OCI-LY7 (cell line): ENCODE data around the gene ASIC2. TPM values are rescaled to one million over a fixed set of nuclear protein-coding genes. Genes with fewer than 3 reads are reported as not detected.

ENCODE experiments used
- BruUV-seq: library from RNA; stranded (reverse); fragments of 400-500 nt; replicated peaks from 2 replicates; lab custom pipeline; 2021; lab: Mats Ljungman, UMichigan
- CTCF ChIA-PET: fragments of 300-600 bp; sonication (Branson Sonifier 250); formaldehyde crosslinking; loops from one replicate; lab custom pipeline; 2022; ENCODE audit warnings: antibody characterized with exemption; ENCODE audit not compliant: unreplicated experiment; lab: Charles Lee
- POLR2A ChIA-PET: fragments of 300-600 bp; sonication (Branson Sonifier 250); formaldehyde crosslinking; loops from one replicate; lab custom pipeline; 2022; ENCODE audit warnings: antibody characterized with exemption; lab: Charles Lee
- DNase-seq: peaks from one replicate; pipeline ENCODE4 v3.0.0-alpha.2; 2015; ENCODE audit warnings: low spot score
- H2AFZ ChIP-seq: fragments of 200-600 bp; sonication (generic), shearing (Covaris generic); 2 replicates; pipeline ENCODE4 v1.6.1; 2014; ENCODE audit warnings: mild to moderate bottlenecking, antibody characterized with exemption, low read length, moderate library complexity
- H3K27ac ChIP-seq: fragments of 200-600 bp; sonication (generic); 2 replicates; pipeline ENCODE4 v1.5.1; 2014; ENCODE audit warnings: mixed run types, low read depth, mild to moderate bottlenecking, moderate library complexity, low read length, inconsistent platforms; ENCODE audit not compliant: poor library complexity, severe bottlenecking
- H3K36me3 ChIP-seq: fragments of 200-600 bp; sonication (generic); 2 replicates; pipeline ENCODE4 v1.6.1; 2014; ENCODE audit warnings: mild to moderate bottlenecking, antibody characterized with exemption, low read length, moderate library complexity, mixed read lengths; ENCODE audit not compliant: insufficient read depth
- H3K4me1 ChIP-seq: fragments of 200-600 bp; sonication (generic); 2 replicates; pipeline ENCODE4 v1.5.1; 2014; ENCODE audit warnings: mild to moderate bottlenecking, low read length; ENCODE audit not compliant: insufficient read depth, poor library complexity, severe bottlenecking
- H3K4me2 ChIP-seq: fragments of 200-600 bp; sonication (generic); 2 replicates; pipeline ENCODE4 v1.6.1; 2014; ENCODE audit warnings: mild to moderate bottlenecking, low read length
- H3K4me3 ChIP-seq: fragments of 200-600 bp; sonication (generic); 2 replicates; pipeline ENCODE4 v1.5.1; 2014; ENCODE audit warnings: mild to moderate bottlenecking, low read depth, low read length; ENCODE audit not compliant: poor library complexity, severe bottlenecking
- H3K79me2 ChIP-seq: fragments of 200-600 bp; sonication (generic); 2 replicates; pipeline ENCODE4 v1.6.1; 2016; ENCODE audit warnings: low read depth, mild to moderate bottlenecking, low read length, moderate library complexity, mixed read lengths; ENCODE audit not compliant: insufficient read depth
- H3K9me2 ChIP-seq: fragments of 200-600 bp; sonication (generic); 2 replicates; pipeline ENCODE4 v1.6.1; 2016; ENCODE audit warnings: mild to moderate bottlenecking, low read length, mixed read lengths; ENCODE audit not compliant: insufficient read depth
- H3K9me3 ChIP-seq: fragments of 200-600 bp; sonication (generic); 2 replicates; pipeline ENCODE4 v1.6.1; 2014; ENCODE audit warnings: mild to moderate bottlenecking, mixed run types, low read length, mixed read lengths
- H4K20me1 ChIP-seq: fragments of 200-600 bp; sonication (generic); 2 replicates; pipeline ENCODE4 v1.6.1; 2014; ENCODE audit warnings: mild to moderate bottlenecking, antibody characterized with exemption, low read length, moderate library complexity, mixed read lengths; ENCODE audit not compliant: insufficient read depth
- EZH2phosphoT487 ChIP-seq: fragments of 200-600 bp; sonication (generic); IDR thresholded peaks from 2 replicates; pipeline ENCODE4 v1.6.1; 2018; ENCODE audit warnings: low read depth, borderline replicate concordance, mild to moderate bottlenecking, mixed run types, antibody characterized with exemption, low read length, moderate library complexity, mixed read lengths
- intact Hi-C: fragments of 100-400 bp; cut with micrococcal nuclease; formaldehyde crosslinking; loops from one replicate; pipeline ENCODE4 v1.10.0; 2022; ENCODE audit not compliant: unreplicated experiment
- total RNA-seq, 2 experiments: library from RNA; depleted of rRNA in 1 of 2; stranded (reverse); fragments of >200 nt in 1 of 2; shearing (Covaris generic) in 1 of 2; gene quantifications; 2 replicates each; pipeline ENCODE4 v1.2.3, GENCODE V29; 2014 to 2022
- TF ChIP-seq, protein P1 (sequence below): fragments of 200-600 bp; sonication (generic); conservative IDR thresholded peaks from 2 replicates; pipeline ENCODE4 v1.5.1; 2014; ENCODE audit warnings: mild to moderate bottlenecking, antibody characterized with exemption, low read length, moderate library complexity, mixed read lengths

ASIC2 gene
- total RNA-seq, 2 experiments from 2014 or later = not detected

DNA sequence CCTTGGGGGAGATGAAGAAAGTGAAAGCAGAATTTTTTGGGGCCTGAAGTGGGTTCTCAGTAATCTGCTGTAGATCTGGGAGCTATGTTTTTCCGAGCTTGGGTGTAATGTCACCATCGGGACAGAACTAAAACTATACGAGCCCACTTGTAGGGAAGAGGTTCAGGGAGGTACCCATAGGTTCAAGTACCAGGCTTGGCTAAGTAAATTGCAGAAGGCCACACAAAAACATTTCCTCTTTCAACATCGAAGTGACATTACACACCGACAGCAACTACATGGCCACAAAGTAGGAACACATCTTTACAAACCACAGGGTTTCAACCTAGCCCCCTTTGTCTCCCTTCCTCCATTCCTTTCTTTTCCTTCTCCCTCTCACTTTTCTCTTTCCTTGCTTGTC, 10.2 kb upstream of the ASIC2 start:
- Histone ChIP-seq H3K4me3 (no peak overlapping the region), H4K20me1 (no peaks in the 10 kb centered on the region), H3K36me3 (no peaks in the 10 kb centered on the region), H3K79me2 (no peaks in the 10 kb centered on the region), H3K4me2 (no peak overlapping the region), H3K27ac (no peak overlapping the region), H3K4me1 (no peaks in the 10 kb centered on the region), H3K9me2 (no peaks in the 10 kb centered on the region), H3K9me3 (no peaks in the 10 kb centered on the region), H2AFZ (no peak overlapping the region)
- CTCF ChIA-PET = no interaction called here
- POLR2A ChIA-PET = no interaction called here
- no TSS peak for BruUV-seq
- no peak for DNase-seq
- no peak for TF ChIP-seq EZH2phosphoT487
- TF ChIP-seq, protein P1, sequence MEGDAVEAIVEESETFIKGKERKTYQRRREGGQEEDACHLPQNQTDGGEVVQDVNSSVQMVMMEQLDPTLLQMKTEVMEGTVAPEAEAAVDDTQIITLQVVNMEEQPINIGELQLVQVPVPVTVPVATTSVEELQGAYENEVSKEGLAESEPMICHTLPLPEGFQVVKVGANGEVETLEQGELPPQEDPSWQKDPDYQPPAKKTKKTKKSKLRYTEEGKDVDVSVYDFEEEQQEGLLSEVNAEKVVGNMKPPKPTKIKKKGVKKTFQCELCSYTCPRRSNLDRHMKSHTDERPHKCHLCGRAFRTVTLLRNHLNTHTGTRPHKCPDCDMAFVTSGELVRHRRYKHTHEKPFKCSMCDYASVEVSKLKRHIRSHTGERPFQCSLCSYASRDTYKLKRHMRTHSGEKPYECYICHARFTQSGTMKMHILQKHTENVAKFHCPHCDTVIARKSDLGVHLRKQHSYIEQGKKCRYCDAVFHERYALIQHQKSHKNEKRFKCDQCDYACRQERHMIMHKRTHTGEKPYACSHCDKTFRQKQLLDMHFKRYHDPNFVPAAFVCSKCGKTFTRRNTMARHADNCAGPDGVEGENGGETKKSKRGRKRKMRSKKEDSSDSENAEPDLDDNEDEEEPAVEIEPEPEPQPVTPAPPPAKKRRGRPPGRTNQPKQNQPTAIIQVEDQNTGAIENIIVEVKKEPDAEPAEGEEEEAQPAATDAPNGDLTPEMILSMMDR = no peak
- intact Hi-C loops = no loop called here

DNA sequence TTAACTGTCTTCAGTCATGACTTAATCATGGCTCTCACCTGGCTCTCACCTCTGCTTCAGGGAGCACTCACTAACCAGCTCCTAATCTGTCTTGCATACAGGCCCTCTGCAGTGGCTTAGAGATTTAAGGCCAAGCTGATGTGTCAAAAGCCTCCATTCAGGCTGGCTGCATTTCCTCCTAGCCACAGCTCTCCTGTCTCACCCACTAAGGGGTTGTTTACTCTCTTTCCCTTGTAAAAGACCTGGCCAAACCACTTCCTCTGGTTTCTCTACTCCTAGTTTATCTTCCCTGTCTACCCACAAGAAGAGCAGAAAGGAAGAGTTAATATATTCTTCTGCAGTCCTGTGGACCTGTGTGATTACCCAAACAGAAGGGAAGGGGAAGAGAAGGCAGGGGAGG, 9.3 kb upstream of the ASIC2 start:
- no peaks in the 10 kb centered on the region for H3K9me3 ChIP-seq
- H3K4me3 ChIP-seq = no peak overlapping the region
- DNase-seq = no peak
- CTCF ChIA-PET = no interaction called here
- no TSS peak for BruUV-seq
- H3K9me2 ChIP-seq = no peaks in the 10 kb centered on the region
- H4K20me1 ChIP-seq = no peaks in the 10 kb centered on the region
- no peak overlapping the region for H3K27ac ChIP-seq
- H3K4me2 ChIP-seq = no peak overlapping the region
- no peaks in the 10 kb centered on the region for H3K36me3 ChIP-seq
- TF ChIP-seq, protein P1 = no peak
- no peak for TF ChIP-seq EZH2phosphoT487
- no peaks in the 10 kb centered on the region for H3K4me1 ChIP-seq
- intact Hi-C loops = no loop called here
- no peaks in the 10 kb centered on the region for H3K79me2 ChIP-seq
- no peak overlapping the region for H2AFZ ChIP-seq
- POLR2A ChIA-PET = no interaction called here

DNA sequence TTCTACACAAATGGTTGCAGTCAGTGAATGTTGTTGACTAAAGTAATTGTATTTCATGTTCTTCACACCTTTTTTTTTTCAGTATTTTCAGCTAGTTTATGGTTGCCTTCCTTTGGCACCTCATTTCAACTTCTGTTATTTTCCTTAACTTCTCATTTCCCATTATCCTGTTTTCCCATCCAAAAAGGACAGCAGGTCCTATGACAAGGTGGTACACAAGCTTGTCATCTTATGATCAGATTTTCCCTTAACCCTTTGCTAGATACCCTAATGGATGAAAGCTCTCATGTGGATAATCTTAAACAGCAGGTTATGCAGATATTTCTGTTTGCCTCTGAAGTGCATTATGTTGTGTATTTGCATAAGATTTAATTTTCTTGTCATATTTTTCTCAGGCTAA, 7.1 kb upstream of the ASIC2 start:
- CTCF ChIA-PET = no interaction called here
- H3K27ac ChIP-seq = no peak overlapping the region
- H4K20me1 ChIP-seq = no peaks in the 10 kb centered on the region
- H3K36me3 ChIP-seq = no peaks in the 10 kb centered on the region
- H3K79me2 ChIP-seq = no peaks in the 10 kb centered on the region
- intact Hi-C loops = no loop called here
- H3K4me2 ChIP-seq = no peak overlapping the region
- no TSS peak for BruUV-seq
- H3K9me3 ChIP-seq = no peaks in the 10 kb centered on the region
- POLR2A ChIA-PET = no interaction called here
- DNase-seq = no peak
- no peaks in the 10 kb centered on the region for H3K9me2 ChIP-seq
- no peaks in the 10 kb centered on the region for H3K4me1 ChIP-seq
- TF ChIP-seq, protein P1 = no peak
- no peak for TF ChIP-seq EZH2phosphoT487
- no peak overlapping the region for H3K4me3 ChIP-seq
- no peak overlapping the region for H2AFZ ChIP-seq
